HEK293 (cell line): Measurements from ENCODE around the gene MS4A12.

Experiments used
- CTCF ChIA-PET: fragments of 350-600 bp; formaldehyde crosslinking; extraction: SDS; loops from one replicate; lab custom pipeline; 2021; ENCODE audit warnings: antibody characterized with exemption; lab: Yijun Ruan, JAX
- POLR2A ChIA-PET: fragments of 300-600 bp; formaldehyde crosslinking; extraction: SDS; loops from one replicate; lab custom pipeline; 2020; ENCODE audit warnings: antibody characterized with exemption, inconsistent platforms; lab: Yijun Ruan, JAX
- H3K27ac ChIP-seq: fragments of 200-500 bp; sonication (Bioruptor generic); 2 replicates; pipeline ENCODE4 v1.5.1; 2014; ENCODE audit warnings: low read depth, low read length, control low read depth, inconsistent platforms; ENCODE audit errors: extremely low read depth
- H3K36me3 ChIP-seq, 2 experiments: fragments of 200-500 bp in 1 of 2; sonication (Bioruptor generic) in 1 of 2; 1 replicate in 1 of 2; 2 replicates in 1 of 2; pipeline ENCODE4 v1.5.1; 2014 to 2017; ENCODE audit warnings: inconsistent platforms in 2 of 2, low read length in 2 of 2; ENCODE audit not compliant: control insufficient read depth in 2 of 2, insufficient read depth in 1 of 2
- H3K4me1 ChIP-seq: fragments of 200-500 bp; sonication (Bioruptor generic); 2 replicates; pipeline ENCODE4 v1.5.1; 2014; ENCODE audit warnings: mild to moderate bottlenecking, low read length, inconsistent platforms; ENCODE audit not compliant: control insufficient read depth, insufficient read depth
- H3K4me3 ChIP-seq: 2 replicates; pipeline ENCODE4 v1.5.1; 2011; ENCODE audit warnings: low read depth, mild to moderate bottlenecking, control low read depth, low read length, moderate library complexity
- H3K9me3 ChIP-seq: fragments of 200-500 bp; sonication (Bioruptor generic); 2 replicates; pipeline ENCODE4 v1.5.1; 2014; ENCODE audit warnings: low read depth, low read length, inconsistent platforms; ENCODE audit not compliant: control insufficient read depth, insufficient read depth
- IKZF3 ChIP-seq: fragments of 450-650 bp; IDR thresholded peaks from 2 replicates; pipeline ENCODE4 v1.5.0; 2018; ENCODE audit warnings: missing biosample characterization, mild to moderate bottlenecking, missing genetic modification characterization, moderate library complexity
- INSM2 ChIP-seq: fragments of 450-650 bp; formaldehyde crosslinking; IDR thresholded peaks from 2 replicates; pipeline ENCODE4 v1.5.1; 2016; ENCODE audit warnings: missing biosample characterization, missing genetic modification characterization
- KLF9 ChIP-seq: fragments of 450-650 bp; formaldehyde crosslinking; IDR thresholded peaks from 2 replicates; pipeline ENCODE4 v1.5.1; 2016; ENCODE audit warnings: missing biosample characterization, missing genetic modification characterization, low read depth
- OVOL3 ChIP-seq: fragments of 450-650 bp; formaldehyde crosslinking; IDR thresholded peaks from 2 replicates; pipeline ENCODE4 v1.5.1; 2016; ENCODE audit warnings: missing biosample characterization, missing genetic modification characterization
- REST ChIP-seq: fragments of 450-650 bp; formaldehyde crosslinking; IDR thresholded peaks from 2 replicates; pipeline ENCODE4 v1.5.1; 2016; ENCODE audit warnings: missing biosample characterization, missing genetic modification characterization
- SP3 ChIP-seq: fragments of 450-650 bp; formaldehyde crosslinking; IDR thresholded peaks from 2 replicates; pipeline ENCODE4 v1.5.1; 2016; ENCODE audit warnings: missing biosample characterization, missing genetic modification characterization
- YY2 ChIP-seq: fragments of 450-650 bp; formaldehyde crosslinking; IDR thresholded peaks from 2 replicates; pipeline ENCODE4 v1.5.1; 2016; ENCODE audit warnings: missing biosample characterization, missing genetic modification characterization
- ZNF138 ChIP-seq: fragments of 450-650 bp; formaldehyde crosslinking; IDR thresholded peaks from 2 replicates; pipeline ENCODE4 v1.5.1; 2016; ENCODE audit warnings: missing biosample characterization, missing genetic modification characterization, borderline replicate concordance
- ZNF174 ChIP-seq: fragments of 450-650 bp; formaldehyde crosslinking; IDR thresholded peaks from 2 replicates; pipeline ENCODE4 v1.5.0; 2017; ENCODE audit warnings: missing biosample characterization, mild to moderate bottlenecking, missing genetic modification characterization
- ZNF324 ChIP-seq: fragments of 450-650 bp; formaldehyde crosslinking; IDR thresholded peaks from 2 replicates; pipeline ENCODE4 v1.5.1; 2016; ENCODE audit warnings: missing biosample characterization, missing genetic modification characterization
- ZNF48 ChIP-seq: fragments of 450-650 bp; formaldehyde crosslinking; IDR thresholded peaks from 2 replicates; pipeline ENCODE4 v1.5.1; 2016; ENCODE audit warnings: missing biosample characterization, missing genetic modification characterization
- ZNF571 ChIP-seq: fragments of 450-650 bp; formaldehyde crosslinking; IDR thresholded peaks from 2 replicates; pipeline ENCODE4 v1.5.0; 2017; ENCODE audit warnings: missing biosample characterization, missing genetic modification characterization
- ZNF621 ChIP-seq: fragments of 450-650 bp; formaldehyde crosslinking; IDR thresholded peaks from 2 replicates; pipeline ENCODE4 v1.5.1; 2017; ENCODE audit warnings: missing biosample characterization, missing genetic modification characterization
- ZNF623 ChIP-seq: fragments of 450-650 bp; formaldehyde crosslinking; IDR thresholded peaks from 2 replicates; pipeline ENCODE4 v1.5.1; 2016; ENCODE audit warnings: missing biosample characterization, missing genetic modification characterization
- TF ChIP-seq, protein P1 (sequence below): fragments of 450-650 bp; formaldehyde crosslinking; IDR thresholded peaks from 2 replicates; pipeline ENCODE4 v1.5.1; 2016; ENCODE audit warnings: missing biosample characterization, missing genetic modification characterization
- TF ChIP-seq, protein P2 (sequence below): fragments of 450-650 bp; formaldehyde crosslinking; IDR thresholded peaks from 2 replicates; pipeline ENCODE4 v1.5.1; 2016; ENCODE audit warnings: missing biosample characterization, missing genetic modification characterization
- TF ChIP-seq, protein P3 (sequence below): fragments of 450-650 bp; formaldehyde crosslinking; IDR thresholded peaks from 2 replicates; pipeline ENCODE4 v1.5.1; 2016; ENCODE audit warnings: missing biosample characterization, missing genetic modification characterization
- TF ChIP-seq, protein P4 (sequence below): IDR thresholded peaks from 2 replicates; pipeline ENCODE4 v1.6.1; 2011; ENCODE audit warnings: mild to moderate bottlenecking, low read depth, low read length, borderline replicate concordance

The MS4A12 gene

GRCh38 chr11:60485987-60486386, 6.6 kb upstream of the MS4A12 start:
- CTCF ChIA-PET, result no interaction called here
- no peak overlapping the region for H3K27ac ChIP-seq
- H3K4me1 ChIP-seq, result no peaks in the 10 kb centered on the region
- POLR2A ChIA-PET, result no interaction called here
- TF ChIP-seq, protein P1, sequence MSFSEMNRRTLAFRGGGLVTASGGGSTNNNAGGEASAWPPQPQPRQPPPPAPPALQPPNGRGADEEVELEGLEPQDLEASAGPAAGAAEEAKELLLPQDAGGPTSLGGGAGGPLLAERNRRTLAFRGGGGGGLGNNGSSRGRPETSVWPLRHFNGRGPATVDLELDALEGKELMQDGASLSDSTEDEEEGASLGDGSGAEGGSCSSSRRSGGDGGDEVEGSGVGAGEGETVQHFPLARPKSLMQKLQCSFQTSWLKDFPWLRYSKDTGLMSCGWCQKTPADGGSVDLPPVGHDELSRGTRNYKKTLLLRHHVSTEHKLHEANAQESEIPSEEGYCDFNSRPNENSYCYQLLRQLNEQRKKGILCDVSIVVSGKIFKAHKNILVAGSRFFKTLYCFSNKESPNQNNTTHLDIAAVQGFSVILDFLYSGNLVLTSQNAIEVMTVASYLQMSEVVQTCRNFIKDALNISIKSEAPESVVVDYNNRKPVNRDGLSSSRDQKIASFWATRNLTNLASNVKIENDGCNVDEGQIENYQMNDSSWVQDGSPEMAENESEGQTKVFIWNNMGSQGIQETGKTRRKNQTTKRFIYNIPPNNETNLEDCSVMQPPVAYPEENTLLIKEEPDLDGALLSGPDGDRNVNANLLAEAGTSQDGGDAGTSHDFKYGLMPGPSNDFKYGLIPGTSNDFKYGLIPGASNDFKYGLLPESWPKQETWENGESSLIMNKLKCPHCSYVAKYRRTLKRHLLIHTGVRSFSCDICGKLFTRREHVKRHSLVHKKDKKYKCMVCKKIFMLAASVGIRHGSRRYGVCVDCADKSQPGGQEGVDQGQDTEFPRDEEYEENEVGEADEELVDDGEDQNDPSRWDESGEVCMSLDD, result no peak
- TF ChIP-seq INSM2 (tag by site-specific recombination) (no peak), ZNF623 (tag by site-specific recombination) (no peak), ZNF621 (tag by site-specific recombination) (no peak), ZNF324 (tag by site-specific recombination) (no peak), OVOL3 (tag by site-specific recombination) (no peak), ZNF48 (tag by site-specific recombination) (no peak), YY2 (tag by site-specific recombination) (no peak), ZNF571 (tag by site-specific recombination) (no peak), ZNF138 (tag by site-specific recombination) (no peak), SP3 (tag by site-specific recombination) (no peak), ZNF174 (tag by site-specific recombination) (no peak), IKZF3 (tag by site-specific recombination) (no peak), REST (tag by site-specific recombination) (no peak), KLF9 (no peak)
- TF ChIP-seq, protein P2, sequence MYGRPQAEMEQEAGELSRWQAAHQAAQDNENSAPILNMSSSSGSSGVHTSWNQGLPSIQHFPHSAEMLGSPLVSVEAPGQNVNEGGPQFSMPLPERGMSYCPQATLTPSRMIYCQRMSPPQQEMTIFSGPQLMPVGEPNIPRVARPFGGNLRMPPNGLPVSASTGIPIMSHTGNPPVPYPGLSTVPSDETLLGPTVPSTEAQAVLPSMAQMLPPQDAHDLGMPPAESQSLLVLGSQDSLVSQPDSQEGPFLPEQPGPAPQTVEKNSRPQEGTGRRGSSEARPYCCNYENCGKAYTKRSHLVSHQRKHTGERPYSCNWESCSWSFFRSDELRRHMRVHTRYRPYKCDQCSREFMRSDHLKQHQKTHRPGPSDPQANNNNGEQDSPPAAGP (tag by site-specific recombination), result no peak
- TF ChIP-seq, protein P3, sequence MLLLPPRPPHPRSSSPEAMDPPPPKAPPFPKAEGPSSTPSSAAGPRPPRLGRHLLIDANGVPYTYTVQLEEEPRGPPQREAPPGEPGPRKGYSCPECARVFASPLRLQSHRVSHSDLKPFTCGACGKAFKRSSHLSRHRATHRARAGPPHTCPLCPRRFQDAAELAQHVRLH (tag by site-specific recombination), result no peak
- TF ChIP-seq, protein P4, sequence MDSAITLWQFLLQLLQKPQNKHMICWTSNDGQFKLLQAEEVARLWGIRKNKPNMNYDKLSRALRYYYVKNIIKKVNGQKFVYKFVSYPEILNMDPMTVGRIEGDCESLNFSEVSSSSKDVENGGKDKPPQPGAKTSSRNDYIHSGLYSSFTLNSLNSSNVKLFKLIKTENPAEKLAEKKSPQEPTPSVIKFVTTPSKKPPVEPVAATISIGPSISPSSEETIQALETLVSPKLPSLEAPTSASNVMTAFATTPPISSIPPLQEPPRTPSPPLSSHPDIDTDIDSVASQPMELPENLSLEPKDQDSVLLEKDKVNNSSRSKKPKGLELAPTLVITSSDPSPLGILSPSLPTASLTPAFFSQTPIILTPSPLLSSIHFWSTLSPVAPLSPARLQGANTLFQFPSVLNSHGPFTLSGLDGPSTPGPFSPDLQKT, result no peak
- no peaks in the 10 kb centered on the region for H3K36me3 ChIP-seq
- no peak overlapping the region for H3K4me3 ChIP-seq
- H3K9me3 ChIP-seq, result no peaks in the 10 kb centered on the region
